ENCODE results near the gene TBC1D7.

GRCh38 chr6:13296536-13296997 is 31.8 kb downstream of the TBC1D7 start:
- no peak for TF ChIP-seq CTCF (IDR thresholded peaks at IDR 0.05)
- TF ChIP-seq ZFX (IDR thresholded peaks at IDR 0.05; ENCODE audit: borderline replicate concordance), result no peak
